Left cardiac atrium (tissue), 4 donors: ENCODE data around the gene RAD51B. TPM values are rescaled to one million over a fixed set of nuclear protein-coding genes. Genes with fewer than 3 reads are reported as not detected.

Experiments
- ATAC-seq, 2 donors: fragments of 200-7000 bp; cut with Tn5 transposase; one replicate each; pipeline ENCODE4 v1.9.1; 2020; ENCODE audit warnings: mild to moderate bottlenecking in 2 of 2, moderate library complexity in 2 of 2
- DNase-seq: peaks from one replicate; pipeline ENCODE4 v3.0.0-alpha.2; 2020
- intact Hi-C, 2 donors: fragments of 100-400 bp; cut with DNase I; formaldehyde crosslinking; loops; one replicate each; pipeline versions ENCODE4 v1.14.1 to v1.15.1; 2022 to 2023
- total RNA-seq, 2 donors: library from RNA; stranded (reverse); fragmentation: NEBNext Ultra II Directional; extraction: Animal tissue kit (Norgen Biotek cat#: 25700); gene quantifications; one replicate each; pipeline ENCODE4 v1.2.1, GENCODE V29; 2021
- donor health status: DM: no; HTN: yes; CAD: no.
- donor health status: DM: no; HTN: yes; CAD: no; lungs with severe emphysema.
- donor health status: DM: yes; HTN: yes; CAD: no.
- donor health status: Dilated cardiomyopathy.

Gene RAD51B
- total RNA-seq, 2 donors from 2014 or later, result 4.4 to 6.6 TPM

- DNase-seq (no peak), ATAC-seq (peak in 1 of 2 donors; percentile 30)
- intact Hi-C loops, result no loop called here
Measured at GRCh38 chr14:68719634-68720384, 900.2 kb downstream of the RAD51B start.

GRCh38 chr14:68722186-68722585 lies 902.6 kb downstream of the RAD51B start:
- no peak for DNase-seq
- intact Hi-C loops, result no loop called here
- peak in 1 of 2 donors; percentile 36 for ATAC-seq

GRCh38 chr14:68722968-68723566 lies 903.5 kb downstream of the RAD51B start:
- intact Hi-C loops, result no loop called here
- ATAC-seq (no peak), DNase-seq (no peak)

- intact Hi-C loops, result no loop called here
- ATAC-seq, result peak in 1 of 2 donors; percentile 23
- DNase-seq, result no peak
Measured at GRCh38 chr14:68723808-68724268, 904.3 kb downstream of the RAD51B start.

- intact Hi-C loops, result no loop called here
- no peak for DNase-seq
- ATAC-seq, result no peak
Measured at GRCh38 chr14:68724914-68725313, 905.3 kb downstream of the RAD51B start.

- DNase-seq (no peak), ATAC-seq (no peak)
- intact Hi-C loops, result no loop called here
Measured at GRCh38 chr14:68726093-68726695, 906.6 kb downstream of the RAD51B start.

GRCh38 chr14:68727315-68728047 lies 907.9 kb downstream of the RAD51B start:
- ATAC-seq (peak; percentile 10 to 40), DNase-seq (no peak)
- intact Hi-C loops, result no loop called here

- DNase-seq, result no peak
- intact Hi-C loops, result no loop called here
- ATAC-seq, result no peak
Measured at GRCh38 chr14:68728342-68729106, 908.9 kb downstream of the RAD51B start.

GRCh38 chr14:68729556-68729955 lies 910.0 kb downstream of the RAD51B start:
- peak in 1 of 2 donors; percentile 12 for ATAC-seq
- no peak for DNase-seq
- intact Hi-C loops, result no loop called here

- peak; percentile 23 to 88 for ATAC-seq
- DNase-seq, result no peak
- intact Hi-C loops, result loop anchor here in 1 of 2 donors (5.0 kb wide), 1 partner anchor 52 kb away; no protein-coding TSS in a partner anchor
Measured at GRCh38 chr14:68730348-68730747, 910.8 kb downstream of the RAD51B start.

GRCh38 chr14:68730811-68731425 lies 911.3 kb downstream of the RAD51B start:
- intact Hi-C loops, result loop anchor here in 1 of 2 donors (5.0 kb wide), 1 partner anchor 51 kb away; no protein-coding TSS in a partner anchor
- DNase-seq (no peak), ATAC-seq (peak in 1 of 2 donors; percentile 20)

- peak in 1 of 2 donors; percentile 60 for ATAC-seq
- DNase-seq, result no peak
- intact Hi-C loops, result loop anchor here in 1 of 2 donors (5.0 kb wide), 1 partner anchor 49 kb away; no protein-coding TSS in a partner anchor
Measured at GRCh38 chr14:68733086-68733914, 913.7 kb downstream of the RAD51B start.

- ATAC-seq, result no peak
- intact Hi-C loops, result loop anchor here in 1 of 2 donors (5.0 kb wide), 1 partner anchor 48 kb away; no protein-coding TSS in a partner anchor
- no peak for DNase-seq
Measured at GRCh38 chr14:68734231-68734732, 914.7 kb downstream of the RAD51B start.

GRCh38 chr14:68735856-68736255 lies 916.3 kb downstream of the RAD51B start:
- DNase-seq (no peak), ATAC-seq (peak in 1 of 2 donors; percentile 51)
- intact Hi-C loops, result no loop called here

- no peak for DNase-seq
- intact Hi-C loops, result no loop called here
- peak; percentile 12 to 49 for ATAC-seq
Measured at GRCh38 chr14:68736471-68736871, 916.9 kb downstream of the RAD51B start.

- intact Hi-C loops, result no loop called here
- ATAC-seq (no peak), DNase-seq (no peak)
Measured at GRCh38 chr14:68737086-68737485, 917.5 kb downstream of the RAD51B start.

GRCh38 chr14:68738559-68738958 lies 919.0 kb downstream of the RAD51B start:
- ATAC-seq (no peak), DNase-seq (no peak)
- intact Hi-C loops, result no loop called here
